DOHH2 (cell line): ENCODE data around the gene KRTAP9-7.

Experiments
- CTCF ChIP-seq: fragments of 200-600 bp; sonication (generic); IDR thresholded peaks from one replicate; pipeline ENCODE4 v1.5.1; 2014; ENCODE audit warnings: antibody characterized with exemption, mild to moderate bottlenecking, low read depth, low read length; ENCODE audit not compliant: poor library complexity, severe bottlenecking
- EZH2phosphoT487 ChIP-seq: fragments of 200-600 bp; sonication (generic); IDR thresholded peaks from 2 replicates; pipeline ENCODE4 v1.6.1; 2017; ENCODE audit warnings: borderline replicate concordance, mild to moderate bottlenecking, antibody characterized with exemption, low read length, moderate library complexity, mixed read lengths

GRCh38 chr17:41308251-41308917 lies 32.9 kb downstream of the KRTAP9-7 start:
- TF ChIP-seq CTCF (no peak), EZH2phosphoT487 (no peak)
